Endometrial microvascular endothelial cells (primary cell): ENCODE data around the gene TTLL3. TPM values are rescaled to one million over a fixed set of nuclear protein-coding genes. Genes with fewer than 3 reads are reported as not detected.

Experiments
- in situ Hi-C: cut with HindIII; loops from 2 replicates; pipeline ENCODE4 v1.10.0; 2017; ENCODE audit warnings: low sequenced_read_pairs, low pct_unique_long_range_greater_than_20kb; ENCODE audit errors: inconsistent ontology term
- total RNA-seq: library from RNA; depleted of rRNA; stranded (reverse); fragments of >200 nt; gene quantifications from one replicate; pipeline ENCODE4 v1.2.3, GENCODE V29; 2015; ENCODE audit errors: inconsistent ontology term

The TTLL3 gene
- total RNA-seq, 1 donor from 2014 or later, result 10.9 TPM

DNA sequence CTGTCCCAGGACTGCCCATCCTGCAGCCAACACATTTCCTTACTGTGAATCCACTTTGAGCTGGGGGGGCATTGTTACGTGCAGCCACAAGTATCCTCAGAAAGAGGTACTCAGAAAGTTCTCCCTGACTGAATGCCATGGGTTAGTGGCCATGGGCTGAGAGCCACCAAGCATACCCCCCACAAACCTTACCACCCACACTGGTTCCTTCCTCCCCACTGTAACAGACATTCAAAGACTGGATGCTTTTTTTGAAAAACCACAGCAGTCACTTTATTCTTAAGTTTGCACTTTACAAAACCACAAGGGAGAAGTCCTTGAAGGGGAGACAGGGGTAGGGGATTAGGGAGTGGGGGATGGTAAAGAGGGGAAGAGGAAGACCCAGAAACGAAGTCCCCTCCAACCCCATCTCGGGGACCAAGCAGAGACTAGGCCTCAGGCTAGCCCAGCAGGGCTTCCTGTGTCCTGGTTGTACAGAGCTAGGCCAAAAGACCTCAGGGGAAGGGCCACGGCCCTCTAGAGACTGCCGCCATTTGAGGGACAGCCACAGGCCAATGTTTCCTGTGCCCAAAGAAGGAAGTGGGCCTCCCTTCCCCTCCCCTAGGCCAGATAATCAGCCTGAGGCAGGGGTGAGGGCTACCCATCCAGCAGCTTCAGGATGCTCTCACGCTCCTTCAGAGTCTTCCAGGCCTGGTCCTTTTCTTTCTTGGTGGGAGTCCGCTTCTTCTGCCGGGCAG, 30.2 kb upstream of the TTLL3 start:
- in situ Hi-C loops, result no loop called here

DNA sequence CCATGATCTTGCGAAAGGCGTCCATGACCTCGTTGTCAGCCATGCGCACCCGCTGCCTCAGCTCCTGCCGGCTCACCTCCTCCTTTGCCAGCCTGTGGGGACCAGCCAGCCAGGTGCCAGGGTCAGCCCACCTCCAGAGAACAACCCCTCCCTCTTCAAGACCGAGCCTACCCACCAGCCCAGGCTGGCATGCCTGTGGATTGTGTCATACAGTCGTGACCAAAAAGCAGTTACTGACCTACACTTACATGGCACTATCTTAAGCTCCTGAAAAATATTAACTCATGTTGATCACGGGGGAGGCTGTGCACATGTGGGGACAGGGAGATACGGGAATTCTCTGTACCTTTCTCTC, 29.6 kb upstream of the TTLL3 start:
- in situ Hi-C loops, result no loop called here

DNA sequence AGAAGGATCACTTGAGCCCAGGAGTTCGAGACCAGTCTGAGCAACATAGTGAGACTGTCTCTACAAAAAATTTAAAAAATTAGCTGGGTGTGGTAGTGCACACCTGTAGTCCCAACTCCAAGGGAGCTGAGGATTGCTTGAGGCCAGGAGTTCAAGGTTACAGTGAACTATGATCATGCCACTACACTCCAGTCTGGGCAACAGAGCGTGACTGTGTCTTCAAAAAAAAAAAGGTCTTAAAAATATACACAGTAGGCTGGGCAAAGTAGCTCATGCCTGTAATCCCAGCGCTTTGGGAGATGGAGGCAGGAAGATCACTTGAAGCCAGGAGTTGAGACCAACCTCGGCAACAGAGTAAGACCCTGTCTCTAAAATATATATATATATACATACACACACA, 29.2 kb upstream of the TTLL3 start:
- in situ Hi-C loops, result no loop called here

DNA sequence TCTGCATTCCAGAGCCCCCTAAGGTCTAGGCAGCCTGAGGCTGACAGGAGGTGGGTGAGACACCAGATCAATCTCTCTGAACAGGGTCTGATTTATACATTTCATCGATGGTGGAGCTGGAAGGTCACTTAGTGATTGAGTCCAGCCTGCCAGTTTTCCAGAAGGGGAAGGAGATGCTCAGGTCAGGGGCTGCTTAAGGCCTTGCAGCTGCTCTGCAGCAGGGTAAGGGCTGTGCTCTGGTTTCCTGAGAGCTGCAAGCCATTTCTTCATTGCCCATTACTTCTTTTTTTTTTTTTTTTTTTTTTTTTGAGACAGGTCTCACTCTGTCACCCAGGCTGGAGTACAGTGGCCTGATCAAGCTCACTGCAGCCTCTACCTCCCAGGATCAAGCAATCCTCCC, 28.5 kb upstream of the TTLL3 start:
- in situ Hi-C loops, result no loop called here

GRCh38 chr3:9781978-9782603, 28.0 kb upstream of the TTLL3 start:
- in situ Hi-C loops, result no loop called here

GRCh38 chr3:9782770-9783169, 27.3 kb upstream of the TTLL3 start:
- in situ Hi-C loops, result no loop called here

DNA sequence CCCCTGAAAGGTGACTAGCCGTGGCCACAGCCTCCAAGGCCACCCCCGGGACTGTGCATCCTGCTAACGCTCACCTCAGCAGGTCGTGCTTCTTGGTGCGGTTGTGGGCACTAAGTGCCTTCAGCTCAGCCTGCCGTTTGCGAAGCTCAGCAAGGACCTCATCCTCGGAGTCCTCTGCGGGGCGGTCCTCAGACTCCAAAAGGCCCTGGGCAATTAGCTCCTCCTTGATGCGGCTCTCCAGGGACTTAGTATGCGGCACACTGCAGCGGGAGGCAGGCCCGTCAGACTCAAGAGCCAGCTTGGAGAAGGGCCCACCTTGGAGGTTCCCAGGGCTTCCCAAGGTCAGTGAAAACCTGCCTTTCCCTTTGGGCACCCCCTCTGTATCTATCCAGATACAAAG, 26.1 kb upstream of the TTLL3 start:
- in situ Hi-C loops, result no loop called here

DNA sequence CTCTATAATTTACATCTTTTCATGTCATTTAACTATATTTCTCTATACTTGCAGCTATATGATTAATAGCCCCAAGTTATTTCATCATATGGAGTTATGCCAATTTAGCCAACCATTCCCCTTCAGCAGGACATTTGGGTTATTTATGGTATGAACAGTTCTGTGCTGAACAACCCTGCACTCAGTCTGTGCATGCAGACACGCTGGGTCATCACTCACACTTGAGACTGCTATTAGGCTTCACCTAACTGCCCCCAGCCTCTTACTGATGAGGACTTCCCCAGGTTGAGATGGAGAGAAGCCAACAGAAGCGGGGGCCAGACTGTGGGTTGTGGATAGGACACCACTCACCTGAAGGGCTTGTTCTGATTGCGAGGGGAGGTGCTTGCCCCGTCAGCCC, 25.1 kb upstream of the TTLL3 start:
- in situ Hi-C loops, result no loop called here

GRCh38 chr3:9785602-9786001, 24.5 kb upstream of the TTLL3 start:
- in situ Hi-C loops, result no loop called here

DNA sequence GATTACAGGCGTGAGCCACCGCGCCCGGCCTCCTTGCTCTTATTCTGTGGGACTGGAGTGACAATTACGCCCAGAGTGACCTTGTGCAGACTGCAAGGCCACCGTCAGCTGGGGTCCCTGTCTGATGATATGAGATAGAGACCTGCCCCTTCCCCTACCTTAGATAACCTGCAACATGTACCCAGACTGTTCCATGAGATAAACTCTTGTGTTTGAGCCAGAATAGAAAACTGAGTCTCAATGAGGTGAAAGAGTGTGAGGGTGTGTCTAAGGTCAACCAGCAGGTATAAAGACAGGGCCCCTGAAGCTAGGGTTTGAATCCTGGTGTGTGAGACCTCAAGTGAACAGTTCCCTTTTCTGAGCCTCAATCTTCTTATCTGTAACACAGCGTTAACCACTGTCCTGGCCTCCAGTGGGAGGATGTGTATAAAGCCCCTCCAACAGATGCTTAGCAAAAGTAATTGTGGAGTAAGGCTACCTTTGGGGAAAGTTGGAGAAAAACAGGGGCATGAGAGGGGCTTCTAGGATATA, 23.8 kb upstream of the TTLL3 start:
- in situ Hi-C loops, result no loop called here

GRCh38 chr3:9786825-9787669, 23.0 kb upstream of the TTLL3 start:
- in situ Hi-C loops, result no loop called here

- in situ Hi-C loops, result no loop called here
Measured at GRCh38 chr3:9787714-9788113, 22.3 kb upstream of the TTLL3 start.

- in situ Hi-C loops, result no loop called here
Measured at GRCh38 chr3:9791127-9791526, 18.9 kb upstream of the TTLL3 start.

GRCh38 chr3:9791790-9792404, 18.2 kb upstream of the TTLL3 start:
- in situ Hi-C loops, result no loop called here

- in situ Hi-C loops, result no loop called here
Measured at GRCh38 chr3:9792405-9793160, 17.5 kb upstream of the TTLL3 start, which contains the start of the genes ARPC4 and TADA3. Gene ARPC4, plus strand, starts transcription at chr3:9793082. Its CDS starts 40 bp downstream, at chr3:9793122. Gene TADA3, minus strand, starts transcription at chr3:9792473. Its CDS starts 1,007 bp downstream, at chr3:9791466.

GRCh38 chr3:9793161-9793781, 16.8 kb upstream of the TTLL3 start:
- in situ Hi-C loops, result no loop called here

DNA sequence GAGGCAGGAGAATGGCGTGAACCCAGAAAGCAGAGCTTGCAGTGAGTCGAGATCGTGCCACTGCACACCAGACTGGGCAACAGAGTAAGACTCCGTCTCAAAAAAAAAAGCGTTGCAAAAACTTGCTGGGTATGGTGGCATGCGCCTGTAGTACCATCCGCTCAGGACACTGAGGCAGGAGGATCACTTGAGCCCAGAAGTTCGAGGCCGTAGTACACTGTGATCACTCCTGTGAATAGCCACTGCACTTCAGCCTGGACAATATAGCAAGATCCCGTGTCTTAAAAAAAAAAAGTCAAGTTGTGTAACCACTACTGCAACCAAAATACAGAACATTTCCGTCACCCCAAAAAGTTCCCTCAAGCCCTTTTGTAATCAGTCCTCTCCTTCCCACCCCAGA, 15.7 kb upstream of the TTLL3 start:
- in situ Hi-C loops, result no loop called here

- in situ Hi-C loops, result no loop called here
Measured at GRCh38 chr3:9795207-9795606, 14.9 kb upstream of the TTLL3 start.
